Measurements from ENCODE around the gene KAT2B.

Gene KAT2B

GRCh38 chr3:20096135-20096685, 56.0 kb downstream of the KAT2B start:
- no peak for DNase-seq (ENCODE audit: low spot score)

DNA sequence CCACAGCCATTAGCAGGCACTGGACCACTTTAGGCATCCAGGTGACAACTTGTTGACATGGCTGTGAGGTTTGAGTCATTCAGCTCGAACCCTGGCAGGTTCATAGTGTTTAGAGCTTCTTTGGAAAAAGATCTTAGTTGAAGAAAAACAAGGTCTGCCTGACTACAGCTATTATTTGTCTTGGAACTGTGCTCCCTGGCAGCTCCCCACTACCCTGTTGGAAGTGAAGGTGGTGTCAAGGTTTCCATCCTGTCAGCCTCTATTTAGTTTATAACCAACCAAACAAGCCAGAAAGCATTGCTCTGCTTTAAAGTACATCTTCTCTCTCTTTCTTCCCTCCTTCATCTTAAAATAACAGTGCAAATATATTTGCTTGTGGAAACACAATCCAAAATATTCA, 56.8 kb downstream of the KAT2B start:
- DNase-seq (ENCODE audit: low spot score): no peak

GRCh38 chr3:20099060-20099459, 58.8 kb downstream of the KAT2B start:
- DNase-seq (ENCODE audit: low spot score): no peak

DNA sequence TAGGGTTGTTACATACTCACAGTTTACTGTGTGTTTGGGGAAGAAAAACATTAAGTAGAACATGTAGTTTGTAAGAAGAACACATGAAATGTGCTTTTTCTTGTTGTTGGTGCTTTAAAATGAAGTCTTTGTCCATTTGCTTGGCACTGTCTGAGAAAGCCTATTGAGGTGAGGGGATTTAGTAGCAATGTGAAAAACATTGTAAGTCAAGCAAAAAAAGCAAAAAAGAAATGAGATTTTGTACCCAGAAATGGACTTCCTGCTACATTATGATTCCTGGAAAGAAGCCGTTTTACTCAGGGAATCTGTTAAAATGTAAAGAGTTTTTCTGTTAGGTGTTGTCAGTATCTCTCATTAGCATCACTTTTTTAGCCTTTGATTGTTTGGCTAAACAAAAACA, 59.9 kb downstream of the KAT2B start:
- DNase-seq (ENCODE audit: low spot score): no peak

- DNase-seq (ENCODE audit: low spot score): no peak
These were observed 60.8 kb downstream of the KAT2B start for GRCh38 chr3:20101041-20101440.

DNA sequence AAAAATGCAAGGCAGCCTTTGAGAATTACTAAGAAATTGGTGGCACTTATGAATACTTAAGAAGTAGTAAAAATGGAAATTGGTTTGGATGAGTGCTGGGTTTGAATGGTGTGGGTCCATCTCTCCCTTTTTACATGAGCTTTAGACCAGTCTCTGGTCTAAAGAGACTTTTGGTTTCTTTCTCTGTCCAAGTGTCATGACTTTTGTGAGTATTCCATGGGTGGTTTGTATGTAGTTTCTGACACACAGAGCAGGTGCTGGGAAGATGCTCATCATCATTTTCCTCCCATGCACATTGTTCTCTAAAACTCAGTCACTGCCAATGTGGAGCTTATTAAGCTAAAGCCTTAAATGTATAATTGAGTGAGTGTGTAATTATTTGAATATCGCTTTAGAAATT, 63.5 kb downstream of the KAT2B start:
- DNase-seq (ENCODE audit: low spot score): no peak

- no peak for DNase-seq (ENCODE audit: low spot score)
These were observed 64.0 kb downstream of the KAT2B start for GRCh38 chr3:20104167-20104661.

DNA sequence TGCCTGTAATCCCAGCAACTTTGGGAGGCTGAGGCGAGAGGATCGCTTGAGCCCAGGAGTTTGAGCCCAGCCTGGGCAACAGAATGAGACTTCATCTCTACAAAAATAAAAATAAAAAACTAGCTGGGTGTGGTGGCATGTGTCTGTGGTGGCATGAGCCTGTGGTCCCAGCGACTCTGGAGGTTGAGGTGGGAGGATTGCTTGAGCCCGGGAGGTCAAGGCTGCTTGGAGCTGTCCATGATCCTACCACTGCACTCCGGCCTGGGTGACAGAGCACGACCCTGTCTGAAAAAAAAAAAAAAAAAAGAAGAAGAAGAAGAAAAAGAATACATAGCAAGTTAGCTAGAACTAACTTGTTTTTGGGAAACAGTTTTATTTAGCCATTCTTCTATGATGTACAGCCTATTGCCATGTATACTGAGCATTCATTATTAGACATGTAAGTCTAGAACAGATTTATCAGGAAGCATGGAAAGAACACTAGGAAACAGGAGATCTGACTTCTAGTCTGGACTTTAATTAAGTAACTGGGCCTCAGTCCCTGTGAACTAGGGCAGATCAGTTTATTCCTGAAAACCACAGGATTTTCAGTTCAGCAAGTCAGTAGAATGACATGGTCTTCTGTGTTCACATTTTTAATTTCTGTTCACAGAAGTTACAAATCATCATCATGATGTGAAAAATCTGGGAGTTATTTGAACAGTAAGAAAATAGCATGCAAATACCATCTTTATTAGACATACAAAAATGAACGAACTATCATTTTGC, 65.5 kb downstream of the KAT2B start:
- no peak for DNase-seq (ENCODE audit: low spot score)

GRCh38 chr3:20107722-20108121, 67.5 kb downstream of the KAT2B start:
- no peak for DNase-seq (ENCODE audit: low spot score)

DNA sequence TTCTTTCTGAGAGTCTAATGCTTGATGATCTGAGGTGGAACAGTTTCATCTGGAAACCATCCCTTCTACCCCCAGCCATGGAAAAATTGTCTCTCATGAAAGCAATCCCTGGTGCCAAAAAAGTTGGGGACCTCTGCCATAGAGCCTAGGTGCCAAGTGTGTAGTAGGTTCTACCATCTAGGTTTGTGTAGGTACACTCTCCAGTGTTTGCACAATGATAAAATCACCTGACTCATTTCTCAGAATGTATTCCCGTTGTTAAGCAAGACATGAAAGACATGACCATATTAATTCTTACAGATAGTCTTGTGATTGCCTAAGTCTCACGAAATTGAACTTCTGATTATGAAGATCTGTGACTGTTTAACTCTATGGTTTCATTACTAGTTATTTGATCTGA, 68.6 kb downstream of the KAT2B start:
- DNase-seq (ENCODE audit: low spot score): no peak

DNA sequence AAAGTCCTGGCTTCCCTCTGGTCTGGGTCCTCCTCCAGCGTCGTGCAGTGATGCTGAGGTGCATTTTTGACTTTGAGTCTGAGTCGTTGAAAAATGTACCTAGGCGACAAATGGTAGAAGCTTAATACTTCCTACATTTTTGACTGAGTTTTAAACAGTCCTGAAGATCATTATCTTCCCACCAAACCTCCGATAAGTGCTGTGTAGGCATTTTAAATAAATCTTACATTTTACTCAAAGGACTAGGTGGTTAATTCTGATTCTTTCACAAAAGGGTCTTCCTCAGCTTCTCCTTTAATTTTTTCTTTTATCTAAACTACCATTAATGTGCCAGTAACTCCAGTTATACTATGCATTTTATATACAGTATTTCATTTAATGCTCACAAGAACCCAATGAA, 70.6 kb downstream of the KAT2B start:
- DNase-seq (ENCODE audit: low spot score): no peak

GRCh38 chr3:20111836-20112235, 71.6 kb downstream of the KAT2B start:
- DNase-seq (ENCODE audit: low spot score): peak; percentile 71

GRCh38 chr3:20121088-20121487, 80.8 kb downstream of the KAT2B start:
- no peak for DNase-seq (ENCODE audit: low spot score)

DNA sequence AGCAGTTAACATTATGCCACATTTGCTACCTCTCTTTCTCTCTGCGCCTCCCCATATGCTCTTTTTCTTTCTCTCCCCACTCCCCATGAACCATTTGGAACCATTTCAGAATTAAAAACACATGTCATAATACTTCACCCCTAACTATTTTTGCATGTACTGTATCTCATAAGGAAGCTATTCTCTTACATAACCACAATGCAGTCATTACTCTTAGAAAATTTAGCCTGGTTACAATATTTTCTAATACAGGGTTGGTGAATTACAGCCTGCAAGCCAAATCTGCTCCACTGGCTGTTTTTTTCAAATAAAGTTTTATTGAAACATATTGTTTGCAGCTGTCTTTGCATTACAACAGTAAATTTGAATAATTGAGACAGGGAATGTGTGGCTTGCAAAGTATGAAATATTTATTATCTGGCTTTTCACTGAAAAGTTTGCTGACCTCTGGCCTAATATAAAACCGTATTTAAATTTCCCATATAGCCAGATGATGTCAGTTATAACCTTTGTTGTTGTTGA, 82.9 kb downstream of the KAT2B start:
- DNase-seq (ENCODE audit: low spot score): no peak

DNA sequence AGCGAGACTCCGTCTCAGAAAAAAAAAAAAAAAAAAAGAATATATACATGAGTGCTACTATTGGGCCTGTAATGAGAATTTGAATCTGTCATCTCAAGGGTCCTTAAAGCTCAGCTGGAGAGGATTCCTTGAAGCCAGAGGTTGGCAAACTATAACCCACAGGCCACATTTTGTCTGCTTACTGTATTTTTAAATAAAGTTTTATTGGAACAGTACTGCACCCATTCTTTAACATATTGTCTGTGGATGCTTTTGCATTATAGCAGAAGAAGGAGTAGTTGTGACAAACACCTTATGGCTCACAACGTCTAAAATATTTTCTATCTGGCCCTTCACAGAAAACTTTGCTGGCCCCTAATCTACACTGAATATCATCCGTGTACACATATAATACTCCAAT, 85.0 kb downstream of the KAT2B start:
- no peak for DNase-seq (ENCODE audit: low spot score)

GRCh38 chr3:20125897-20126296, 85.7 kb downstream of the KAT2B start:
- no peak for DNase-seq (ENCODE audit: low spot score)

DNA sequence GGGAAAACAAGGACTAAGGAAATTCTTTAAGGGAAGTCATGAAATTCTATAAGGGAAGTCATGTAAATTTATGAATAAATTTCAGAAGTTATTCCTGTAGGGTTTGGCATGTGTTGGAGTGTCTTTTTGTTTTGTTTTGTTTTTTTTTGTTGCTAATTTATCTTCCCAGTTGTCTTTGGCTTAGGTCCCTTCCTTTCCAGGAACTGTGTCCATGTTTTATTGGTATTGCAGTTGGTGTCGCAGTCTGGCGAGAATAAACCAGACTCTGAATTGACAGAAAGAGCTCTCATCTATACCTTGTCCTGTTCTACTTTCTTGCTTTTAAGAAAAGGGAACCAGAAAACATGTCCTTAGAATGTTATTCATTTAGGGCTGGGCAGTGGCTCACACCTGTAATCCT, 88.1 kb downstream of the KAT2B start:
- no peak for DNase-seq (ENCODE audit: low spot score)

GRCh38 chr3:20130106-20130505, 89.9 kb downstream of the KAT2B start:
- no peak for DNase-seq (ENCODE audit: low spot score)

DNA sequence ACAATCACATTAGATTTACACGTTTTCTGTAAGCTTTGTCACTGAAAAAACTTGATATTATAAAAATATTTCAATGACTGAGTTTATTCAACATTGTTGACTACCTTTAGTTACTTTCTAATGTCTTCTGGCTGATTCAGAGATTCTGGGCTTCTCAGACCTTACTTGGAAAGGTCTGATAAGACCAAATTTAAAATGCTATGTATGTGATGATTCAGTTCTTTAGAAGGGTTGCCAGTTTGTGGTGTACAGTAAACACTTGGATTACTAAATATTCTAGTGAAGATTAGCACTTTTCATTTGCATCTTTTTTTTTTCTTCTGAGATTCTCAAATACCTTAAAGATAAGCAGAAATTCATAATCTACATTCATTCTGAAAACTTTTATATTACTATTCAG, 96.0 kb downstream of the KAT2B start:
- no peak for DNase-seq (ENCODE audit: low spot score)

DNA sequence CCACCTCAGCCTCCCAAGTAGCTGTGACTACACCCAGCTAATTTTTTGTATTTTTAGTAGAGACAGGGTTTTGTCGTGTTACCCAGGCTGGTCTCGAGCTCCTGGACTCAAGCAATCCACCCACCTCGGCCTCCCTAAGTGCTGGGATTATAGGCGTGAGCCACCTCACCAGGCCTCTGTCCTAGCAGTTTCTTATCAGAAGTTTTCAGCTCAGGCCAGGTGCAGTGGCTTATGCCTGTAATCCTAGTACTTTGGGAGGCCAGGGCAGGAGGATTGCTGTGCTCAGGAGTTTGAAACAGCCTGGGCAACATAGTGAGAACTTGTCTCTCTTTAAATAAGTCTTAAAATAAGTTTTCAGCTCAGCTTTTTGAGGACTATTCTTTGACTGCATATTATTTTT, 97.4 kb downstream of the KAT2B start:
- DNase-seq (ENCODE audit: low spot score): no peak

GRCh38 chr3:20140881-20141280, 100.6 kb downstream of the KAT2B start:
- DNase-seq (ENCODE audit: low spot score): no peak

DNA sequence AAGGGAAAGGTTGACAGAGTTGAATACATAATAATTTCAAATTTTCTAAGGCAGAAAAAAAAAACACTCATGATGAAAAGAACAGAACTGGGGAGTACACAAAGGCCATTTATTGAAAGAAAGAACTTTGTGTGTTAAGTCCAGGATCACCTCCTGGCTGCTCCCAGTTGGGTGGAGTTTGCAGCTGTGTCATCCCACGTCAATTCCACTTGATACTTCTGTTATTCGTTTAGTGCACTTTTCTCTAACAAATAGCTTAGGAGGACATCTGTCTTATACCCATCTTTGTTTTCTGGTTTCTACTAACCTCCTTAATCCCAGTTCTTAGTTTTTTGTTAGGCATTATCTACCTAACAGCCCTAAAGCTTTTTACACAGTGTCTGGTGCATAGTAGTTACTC, 101.1 kb downstream of the KAT2B start:
- DNase-seq (ENCODE audit: low spot score): no peak

- no peak for DNase-seq (ENCODE audit: low spot score)
These were observed 101.6 kb downstream of the KAT2B start for GRCh38 chr3:20141851-20142250.

GRCh38 chr3:20142517-20142916, 102.3 kb downstream of the KAT2B start:
- no peak for DNase-seq (ENCODE audit: low spot score)

All from RKO (cell line).